Dendritic cell treated with granulocyte-macrophage colony-stimulating factor and Interleukin-4, amounts not matched to agents 40 ng/mL and 50 ng/mL, for 4 days (primary cell): Measurements from ENCODE around the gene MSGN1.

Source experiments
- H3K27ac Mint-ChIP-seq: one replicate; pipeline ENCODE4 v1.8.0; 2022; ENCODE audit warnings: mild to moderate bottlenecking, mixed read lengths
- H3K27me3 Mint-ChIP-seq: one replicate; pipeline ENCODE4 v1.8.0; 2022; ENCODE audit warnings: mild to moderate bottlenecking, mixed read lengths
- H3K36me3 Mint-ChIP-seq: one replicate; pipeline ENCODE4 v1.8.0; 2022; ENCODE audit warnings: low read depth, mixed read lengths
- H3K4me1 Mint-ChIP-seq: one replicate; pipeline ENCODE4 v1.8.0; 2022; ENCODE audit warnings: low read depth, mixed read lengths
- H3K4me3 Mint-ChIP-seq: one replicate; pipeline ENCODE4 v1.8.0; 2022; ENCODE audit warnings: mild to moderate bottlenecking, moderate library complexity, mixed read lengths
- H3K9me3 Mint-ChIP-seq: one replicate; pipeline ENCODE4 v1.8.0; 2022; ENCODE audit warnings: mixed read lengths
- intact Hi-C: fragments of 100-400 bp; cut with micrococcal nuclease; formaldehyde crosslinking; loops from one replicate; pipeline ENCODE4 v1.15.0; 2022

The MSGN1 gene

GRCh38 chr2:17816396-17817245 lies at the start of gene MSGN1:
TSS of gene MSGN1 (plus strand) at chr2:17816460. CDS start at chr2:17816519, 59 bp downstream.
- Mint-ChIP-seq H3K27ac (peak within 1 kb of the TSS; percentile 7), H3K4me3 (no peak within 1 kb of the TSS), H3K27me3 (peaks cover 4% of the 10 kb centered on the region), H3K36me3 (no peaks in the 10 kb centered on the region), H3K9me3 (no peaks in the 10 kb centered on the region), H3K4me1 (peaks cover 49% of the 10 kb centered on the region)
- intact Hi-C loops = no loop called here

DNA sequence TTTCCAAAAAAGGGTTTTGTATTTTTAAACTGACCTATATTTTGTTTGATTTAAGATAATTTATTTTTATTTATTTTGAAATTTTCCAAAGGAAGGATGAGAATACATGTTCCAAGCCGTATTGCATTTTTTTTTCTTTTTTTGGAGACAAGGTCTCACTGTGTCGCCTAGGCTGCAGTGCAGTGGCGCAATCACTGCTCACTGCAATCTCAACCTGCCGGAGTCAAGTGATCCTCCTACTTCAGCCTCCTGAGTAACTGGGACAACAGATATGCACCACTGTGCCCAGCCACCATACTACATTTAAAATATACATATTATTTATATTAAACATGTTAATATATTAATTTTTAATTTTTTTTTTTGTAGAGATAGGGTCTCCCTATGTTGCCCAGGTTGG lies 47.4 kb upstream of the MSGN1 start:
- Mint-ChIP-seq H3K36me3 (peaks cover 22% of the 10 kb centered on the region), H3K4me1 (peaks cover 2% of the 10 kb centered on the region), H3K27me3 (no peaks in the 10 kb centered on the region), H3K4me3 (no peak overlapping the region), H3K9me3 (no peaks in the 10 kb centered on the region), H3K27ac (no peak overlapping the region)
- intact Hi-C loops = no loop called here

DNA sequence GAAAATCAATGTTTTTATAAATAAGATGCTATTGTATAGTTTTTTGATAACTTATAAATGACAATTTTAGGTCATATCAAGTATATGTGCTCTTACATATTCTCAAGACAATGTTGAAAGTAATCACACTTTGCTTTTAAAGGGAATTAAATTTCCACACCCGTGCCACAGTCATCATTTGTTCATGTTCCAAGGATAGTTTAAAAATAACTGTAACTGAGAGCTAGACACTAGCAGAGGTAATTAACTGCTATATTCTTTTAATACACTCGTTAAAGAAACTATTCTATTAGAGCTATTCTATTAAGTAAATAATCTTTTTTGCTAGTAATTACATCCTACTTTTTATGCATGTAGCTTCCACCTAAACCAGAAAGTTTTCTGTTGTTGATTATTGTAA lies 44.3 kb upstream of the MSGN1 start:
- peaks cover 40% of the 10 kb centered on the region for H3K36me3 Mint-ChIP-seq
- intact Hi-C loops = loop anchor here (5.0 kb wide), 1 partner anchor 60 kb away; no protein-coding TSS in a partner anchor
- no peaks in the 10 kb centered on the region for H3K9me3 Mint-ChIP-seq
- H3K4me3 Mint-ChIP-seq = no peak overlapping the region
- H3K27ac Mint-ChIP-seq = no peak overlapping the region
- H3K4me1 Mint-ChIP-seq = no peaks in the 10 kb centered on the region
- no peaks in the 10 kb centered on the region for H3K27me3 Mint-ChIP-seq

GRCh38 chr2:17772532-17772931 lies 43.7 kb upstream of the MSGN1 start:
- intact Hi-C loops = loop anchor here (5.0 kb wide), 1 partner anchor 60 kb away; no protein-coding TSS in a partner anchor
- H3K4me3 Mint-ChIP-seq = no peak overlapping the region
- H3K27ac Mint-ChIP-seq = no peak overlapping the region

GRCh38 chr2:17780546-17780945 lies 35.7 kb upstream of the MSGN1 start:
- Mint-ChIP-seq H3K27ac (no peak overlapping the region), H3K9me3 (no peaks in the 10 kb centered on the region), H3K36me3 (peaks cover 28% of the 10 kb centered on the region), H3K4me3 (no peak overlapping the region), H3K4me1 (no peaks in the 10 kb centered on the region), H3K27me3 (no peaks in the 10 kb centered on the region)
- intact Hi-C loops = no loop called here

More at GRCh38 chr2:17772532-17772931, 43.7 kb upstream of the MSGN1 start:
- Mint-ChIP-seq H3K27me3 (no peaks in the 10 kb centered on the region), H3K36me3 (peaks cover 37% of the 10 kb centered on the region), H3K9me3 (no peaks in the 10 kb centered on the region), H3K4me1 (no peaks in the 10 kb centered on the region)

- Mint-ChIP-seq H3K27ac (no peak overlapping the region), H3K4me3 (no peak overlapping the region), H3K4me1 (no peaks in the 10 kb centered on the region), H3K36me3 (peaks cover 22% of the 10 kb centered on the region), H3K27me3 (no peaks in the 10 kb centered on the region), H3K9me3 (no peaks in the 10 kb centered on the region)
- intact Hi-C loops = no loop called here
These were observed 34.8 kb upstream of the MSGN1 start for GRCh38 chr2:17781482-17781881.

GRCh38 chr2:17786727-17787126 lies 29.5 kb upstream of the MSGN1 start:
- H3K9me3 Mint-ChIP-seq = no peaks in the 10 kb centered on the region
- intact Hi-C loops = no loop called here
- H3K36me3 Mint-ChIP-seq = no peaks in the 10 kb centered on the region
- H3K27ac Mint-ChIP-seq = no peak overlapping the region
- no peaks in the 10 kb centered on the region for H3K4me1 Mint-ChIP-seq
- no peak overlapping the region for H3K4me3 Mint-ChIP-seq
- peaks cover 14% of the 10 kb centered on the region for H3K27me3 Mint-ChIP-seq

DNA sequence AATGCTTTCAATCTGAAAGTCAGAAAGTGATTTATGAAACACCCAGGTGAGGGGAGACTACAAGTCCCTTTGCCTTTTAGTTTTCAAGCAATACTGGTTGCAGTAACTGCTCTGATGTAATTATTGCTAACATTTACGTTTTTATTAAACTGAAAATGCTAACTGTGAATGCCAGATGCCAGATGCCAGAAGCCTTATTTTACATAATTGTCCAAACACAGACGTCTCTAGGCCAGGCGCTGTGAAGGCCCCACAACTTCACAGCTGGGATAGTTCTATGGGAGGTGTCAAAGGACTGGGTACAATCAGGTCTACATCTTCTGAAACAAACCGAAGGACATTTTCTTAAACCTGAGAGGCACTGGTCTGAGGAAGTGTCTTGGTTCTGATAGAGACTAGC lies 27.5 kb upstream of the MSGN1 start:
- Mint-ChIP-seq H3K27me3 (peaks cover 16% of the 10 kb centered on the region), H3K9me3 (no peaks in the 10 kb centered on the region), H3K36me3 (no peaks in the 10 kb centered on the region), H3K4me3 (no peak overlapping the region), H3K4me1 (no peaks in the 10 kb centered on the region), H3K27ac (no peak overlapping the region)
- intact Hi-C loops = no loop called here

DNA sequence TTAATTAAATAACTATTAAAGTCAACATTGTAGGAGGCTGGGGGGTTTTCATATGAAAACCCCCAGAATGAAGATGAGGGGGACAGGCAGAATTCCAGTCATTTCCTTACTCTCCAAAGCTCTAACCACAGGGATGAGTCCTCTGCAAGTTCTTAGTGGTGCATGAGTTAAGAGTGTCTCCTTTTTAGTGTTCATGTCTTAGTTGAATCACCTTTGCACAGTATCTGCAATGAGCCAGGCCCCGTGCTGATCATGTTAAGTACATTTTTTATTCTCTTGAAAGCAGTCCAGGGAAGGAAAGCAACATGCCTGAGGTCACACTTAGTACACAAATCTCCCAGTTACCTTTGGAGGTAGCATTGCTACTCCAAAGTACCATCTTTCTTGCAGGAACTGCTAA lies 25.7 kb upstream of the MSGN1 start:
- no peaks in the 10 kb centered on the region for H3K9me3 Mint-ChIP-seq
- peaks cover 18% of the 10 kb centered on the region for H3K27me3 Mint-ChIP-seq
- H3K4me1 Mint-ChIP-seq = no peaks in the 10 kb centered on the region
- no peak overlapping the region for H3K4me3 Mint-ChIP-seq
- intact Hi-C loops = no loop called here
- H3K36me3 Mint-ChIP-seq = no peaks in the 10 kb centered on the region
- no peak overlapping the region for H3K27ac Mint-ChIP-seq

DNA sequence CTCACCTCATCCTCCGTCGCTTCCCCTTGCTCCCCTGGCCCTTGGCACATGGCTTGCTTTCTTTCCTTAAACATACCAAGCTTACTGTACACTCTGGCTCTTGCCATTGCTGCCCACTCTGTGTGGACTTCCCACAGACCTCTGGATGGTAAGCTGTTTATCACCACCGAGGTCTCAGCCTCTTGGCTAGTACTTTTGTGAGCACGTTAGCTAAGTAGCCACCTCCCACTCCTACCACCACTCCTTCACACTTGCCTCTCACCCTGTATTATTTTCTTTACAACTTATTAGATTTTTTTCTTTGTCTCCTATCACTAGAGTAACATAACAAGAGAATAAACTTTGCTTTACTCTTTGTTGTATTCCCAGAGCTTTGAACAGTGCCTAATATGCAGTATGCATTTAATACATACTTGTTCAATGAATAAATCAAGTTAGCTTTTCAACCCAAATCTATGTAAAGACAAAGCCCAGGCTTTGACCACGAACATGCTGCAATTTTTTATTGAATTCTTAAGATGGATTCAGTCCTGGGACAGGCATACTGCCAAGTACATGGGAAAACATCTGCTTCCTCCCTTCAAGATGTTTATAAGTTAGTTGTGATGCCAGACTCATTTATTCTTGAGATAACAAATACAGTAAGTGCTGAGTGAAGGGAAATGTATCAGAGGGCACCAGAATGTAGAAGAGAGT lies 25.0 kb upstream of the MSGN1 start:
- Mint-ChIP-seq H3K27ac (no peak overlapping the region), H3K36me3 (no peaks in the 10 kb centered on the region)

GRCh38 chr2:17791817-17792130 lies 24.5 kb upstream of the MSGN1 start:
- Mint-ChIP-seq H3K4me1 (no peaks in the 10 kb centered on the region), H3K27ac (no peak overlapping the region), H3K36me3 (no peaks in the 10 kb centered on the region), H3K27me3 (peaks cover 18% of the 10 kb centered on the region), H3K9me3 (no peaks in the 10 kb centered on the region), H3K4me3 (no peak overlapping the region)
- intact Hi-C loops = no loop called here

More for the DNA sequence above, 25.0 kb upstream of the MSGN1 start:
- Mint-ChIP-seq H3K27me3 (peaks cover 18% of the 10 kb centered on the region), H3K4me1 (no peaks in the 10 kb centered on the region), H3K9me3 (no peaks in the 10 kb centered on the region), H3K4me3 (no peak overlapping the region)
- intact Hi-C loops = no loop called here

- Mint-ChIP-seq H3K9me3 (no peaks in the 10 kb centered on the region), H3K36me3 (no peaks in the 10 kb centered on the region), H3K4me1 (no peaks in the 10 kb centered on the region), H3K27ac (no peak overlapping the region), H3K27me3 (peaks cover 16% of the 10 kb centered on the region), H3K4me3 (no peak overlapping the region)
- intact Hi-C loops = no loop called here
These were observed 23.7 kb upstream of the MSGN1 start for GRCh38 chr2:17792515-17792914.

DNA sequence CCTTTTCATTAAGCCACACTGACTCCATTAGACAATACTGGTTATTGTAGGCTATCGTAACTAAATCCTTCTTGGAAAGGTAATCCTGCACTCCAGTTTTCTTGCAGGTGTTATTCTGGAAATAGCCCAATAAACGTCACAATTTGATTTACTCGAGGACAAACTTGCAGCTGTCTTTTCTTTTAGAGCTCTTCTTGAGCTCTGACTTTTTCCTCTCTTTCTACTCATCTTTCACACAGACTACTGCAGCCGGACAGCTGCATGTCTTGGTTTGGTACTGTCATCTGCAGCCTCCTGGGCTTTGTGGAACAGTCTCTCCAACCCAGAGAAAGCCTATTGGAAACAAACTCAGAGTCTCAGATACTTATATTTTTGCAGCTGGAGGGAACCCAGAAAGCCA lies 23.0 kb upstream of the MSGN1 start:
- Mint-ChIP-seq H3K27me3 (peaks cover 14% of the 10 kb centered on the region), H3K4me1 (no peaks in the 10 kb centered on the region), H3K4me3 (no peak overlapping the region), H3K9me3 (no peaks in the 10 kb centered on the region), H3K27ac (no peak overlapping the region), H3K36me3 (no peaks in the 10 kb centered on the region)
- intact Hi-C loops = no loop called here

DNA sequence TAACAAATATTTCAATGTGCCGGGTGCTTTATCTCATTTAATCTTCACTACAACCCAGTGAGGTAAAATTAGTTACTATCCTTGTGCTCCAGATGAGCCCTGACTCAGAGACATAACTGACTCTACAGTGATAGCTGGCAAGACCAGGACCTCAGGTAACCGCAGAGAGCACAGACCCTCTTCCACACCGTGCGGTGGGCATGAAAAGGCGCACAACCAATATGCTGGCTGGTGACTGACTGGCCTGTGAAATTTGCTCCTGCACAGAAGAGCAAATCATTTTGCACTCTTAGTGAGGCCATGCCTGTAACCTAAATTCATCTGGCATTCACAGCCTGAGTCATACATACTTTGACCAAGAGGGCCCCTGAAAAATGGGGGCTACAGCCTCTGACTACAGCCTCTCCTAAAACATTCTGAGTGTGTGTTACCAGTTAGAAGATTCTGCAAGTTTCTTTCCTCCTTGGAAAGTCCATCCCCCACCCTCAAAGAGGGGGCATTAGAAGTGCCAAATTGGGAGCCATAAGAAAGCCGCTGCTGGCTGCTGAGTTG lies 22.4 kb upstream of the MSGN1 start:
- no peak overlapping the region for H3K4me3 Mint-ChIP-seq
- H3K9me3 Mint-ChIP-seq = no peaks in the 10 kb centered on the region
- H3K36me3 Mint-ChIP-seq = no peaks in the 10 kb centered on the region
- H3K27me3 Mint-ChIP-seq = peaks cover 14% of the 10 kb centered on the region
- no peaks in the 10 kb centered on the region for H3K4me1 Mint-ChIP-seq
- intact Hi-C loops = no loop called here
- H3K27ac Mint-ChIP-seq = no peak overlapping the region
